Measurements from ENCODE around the gene OR6C6.

GRCh38 chr12:55314043-55314442, 17.7 kb upstream of the OR6C6 start, which contains the start of gene OR6C1:
- TF ChIP-seq CTCF (IDR thresholded peaks at IDR 0.05) (no peak), POLR2A (IDR thresholded peaks at IDR 0.05) (no peak)
